HG02642 (cell line): Measurements from ENCODE around the gene TOMT.

Experiments
- ATAC-seq: cut with Tn5 transposase; IDR thresholded peaks from one replicate; pipeline ENCODE4 v1.9.1; 2021; ENCODE audit warnings: mild to moderate bottlenecking; ENCODE audit not compliant: unreplicated experiment, poor library complexity

The TOMT gene

DNA sequence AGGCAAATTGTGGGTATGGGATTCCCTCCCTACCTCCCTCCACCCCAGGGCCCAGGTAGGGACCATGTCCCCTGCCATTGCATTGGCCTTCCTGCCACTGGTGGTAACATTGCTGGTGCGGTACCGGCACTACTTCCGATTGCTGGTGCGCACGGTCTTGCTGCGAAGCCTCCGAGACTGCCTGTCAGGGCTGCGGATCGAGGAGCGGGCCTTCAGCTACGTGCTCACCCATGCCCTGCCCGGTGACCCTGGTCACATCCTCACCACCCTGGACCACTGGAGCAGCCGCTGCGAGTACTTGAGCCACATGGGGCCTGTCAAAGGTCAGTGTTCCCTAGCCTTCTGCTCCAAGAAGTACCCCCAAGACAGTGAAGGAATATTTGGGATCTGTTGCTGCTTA, at the start of gene TOMT:
Gene TOMT, plus strand, starts transcription at position 37 of the 400 bp plus-strand sequence. Its CDS starts 28 bp downstream, at position 65.
- no peak for ATAC-seq

- ATAC-seq, result no peak
These were observed 47.2 kb upstream of the TOMT start for GRCh38 chr11:72058416-72059034.

DNA sequence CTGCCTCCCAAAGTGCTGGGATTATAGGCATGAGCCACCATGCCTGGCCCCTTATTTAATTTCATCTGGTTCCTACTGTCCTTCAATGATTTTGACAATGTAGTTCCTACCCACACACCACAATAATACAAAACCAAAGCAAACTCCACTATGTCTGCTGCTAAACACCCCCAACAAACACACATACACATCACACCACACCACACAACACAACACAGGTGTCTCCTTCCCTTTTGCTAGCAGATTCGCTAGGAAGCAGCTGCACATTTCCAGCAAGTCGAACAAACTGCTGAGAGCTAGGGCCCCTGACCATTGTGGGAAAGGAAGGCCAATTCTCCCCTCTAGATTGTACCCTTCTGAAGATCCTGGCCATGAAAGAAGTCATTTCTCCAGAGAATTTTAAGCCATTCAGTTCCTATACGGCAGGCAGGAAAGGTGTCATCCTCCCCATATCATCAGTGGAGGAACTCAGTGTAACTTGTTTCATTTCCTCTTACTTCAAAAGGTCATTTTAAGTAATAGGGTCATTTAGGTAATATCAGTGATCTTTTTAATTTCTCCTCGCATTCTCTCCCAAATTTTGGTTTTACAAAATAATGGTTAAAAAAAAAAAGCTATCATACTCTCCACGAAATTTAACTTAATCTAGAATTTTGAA, 43.9 kb upstream of the TOMT start:
- ATAC-seq, result no peak

GRCh38 chr11:72066855-72067254, 38.9 kb upstream of the TOMT start:
- ATAC-seq, result no peak

- no peak for ATAC-seq
These were observed 38.5 kb upstream of the TOMT start for GRCh38 chr11:72067266-72067665.

DNA sequence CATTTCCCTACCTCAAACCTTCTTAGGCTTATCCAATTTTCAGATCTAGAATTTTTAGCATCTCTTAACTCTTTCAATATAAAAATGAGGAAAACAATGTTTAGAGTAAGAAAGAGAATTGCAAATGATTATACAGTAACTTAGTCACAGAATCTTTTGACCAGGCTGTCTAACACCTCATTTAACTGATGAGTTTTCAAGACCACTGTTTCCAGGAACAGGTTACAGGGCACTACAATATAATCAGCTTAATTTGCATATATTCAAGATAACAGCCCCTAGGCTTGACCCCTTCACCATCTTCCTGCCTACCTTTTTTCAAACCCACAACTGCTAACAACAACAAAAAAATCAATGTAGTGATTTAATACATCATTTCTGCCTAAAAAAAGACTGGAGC, 38.0 kb upstream of the TOMT start:
- no peak for ATAC-seq

DNA sequence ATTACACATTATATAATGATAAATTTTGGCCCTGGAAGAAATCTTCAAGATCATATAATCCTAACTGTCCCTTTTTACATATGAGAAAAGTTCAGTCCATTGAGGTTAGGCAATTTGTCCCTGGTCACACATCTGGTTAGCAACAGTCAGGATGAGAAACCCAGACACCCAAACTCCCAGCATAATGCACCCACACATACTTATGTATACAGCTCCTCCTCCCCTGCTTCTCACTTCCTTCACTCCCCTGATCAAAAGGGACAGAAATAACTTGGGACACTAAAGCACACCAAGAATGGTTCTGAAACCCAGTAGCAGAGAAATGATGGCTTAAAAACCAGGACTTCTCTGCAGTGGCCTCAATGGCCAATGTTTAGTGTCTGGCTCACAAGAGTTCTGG, 36.5 kb upstream of the TOMT start:
- ATAC-seq, result peak; percentile 33

GRCh38 chr11:72069787-72070251, 35.9 kb upstream of the TOMT start:
- peak; percentile 61 for ATAC-seq

DNA sequence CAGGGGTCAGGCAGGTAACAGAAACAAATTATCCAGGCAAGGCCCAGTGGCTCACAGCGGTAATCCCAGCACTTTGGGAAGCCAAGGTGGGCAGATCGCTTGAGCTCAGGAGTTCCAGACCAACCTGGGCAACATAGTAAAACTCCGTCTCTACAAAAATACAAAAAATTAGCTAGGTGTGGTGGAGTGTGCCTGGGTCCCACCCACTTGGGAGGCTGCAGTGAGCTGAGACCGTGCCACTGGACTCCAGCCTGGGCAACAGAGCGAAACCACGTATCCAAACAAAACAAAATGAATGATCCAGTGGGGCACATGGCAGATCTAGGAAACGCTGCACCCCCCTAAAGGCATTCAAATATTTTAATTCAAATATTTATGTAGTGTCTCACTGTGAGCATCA, 35.2 kb upstream of the TOMT start:
- no peak for ATAC-seq

DNA sequence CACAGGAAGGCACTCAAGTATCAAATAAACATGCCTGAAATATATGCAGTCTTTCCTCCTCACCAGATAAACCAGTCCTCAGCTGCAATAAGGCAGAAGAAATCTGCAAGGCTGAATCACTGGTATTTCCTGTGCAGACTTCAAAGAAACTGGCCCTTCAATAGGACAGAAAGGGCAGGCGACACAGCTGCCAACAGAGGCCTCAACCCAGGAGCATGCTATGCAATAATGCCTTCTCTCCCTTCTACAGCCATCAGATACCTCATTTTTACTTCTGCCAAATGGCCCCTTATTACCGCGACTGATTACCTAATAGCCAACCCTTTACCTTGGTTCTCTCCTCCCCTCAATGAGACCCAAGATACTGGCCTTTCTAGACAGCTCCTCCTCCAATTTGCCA, 33.4 kb upstream of the TOMT start:
- ATAC-seq, result no peak

DNA sequence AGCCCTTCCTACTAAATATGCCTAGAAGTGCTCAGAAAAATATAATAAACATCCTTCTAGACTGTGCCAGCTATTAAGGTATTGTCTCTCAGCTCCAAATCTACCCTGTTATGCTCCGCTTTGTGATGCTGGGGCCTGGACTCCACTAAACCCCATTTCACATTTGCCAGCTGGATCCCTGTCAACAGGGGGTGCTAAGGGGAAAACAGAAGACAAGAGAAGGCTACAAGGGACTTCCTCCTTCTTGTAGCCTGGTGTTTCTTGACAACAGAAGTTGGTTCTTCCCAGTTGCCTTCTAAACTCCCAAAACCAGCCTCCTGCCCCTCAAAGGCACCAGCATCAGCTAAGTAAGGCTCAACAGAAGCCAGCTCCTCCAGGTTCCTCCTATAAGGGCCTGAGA, 30.6 kb upstream of the TOMT start:
- ATAC-seq, result no peak

DNA sequence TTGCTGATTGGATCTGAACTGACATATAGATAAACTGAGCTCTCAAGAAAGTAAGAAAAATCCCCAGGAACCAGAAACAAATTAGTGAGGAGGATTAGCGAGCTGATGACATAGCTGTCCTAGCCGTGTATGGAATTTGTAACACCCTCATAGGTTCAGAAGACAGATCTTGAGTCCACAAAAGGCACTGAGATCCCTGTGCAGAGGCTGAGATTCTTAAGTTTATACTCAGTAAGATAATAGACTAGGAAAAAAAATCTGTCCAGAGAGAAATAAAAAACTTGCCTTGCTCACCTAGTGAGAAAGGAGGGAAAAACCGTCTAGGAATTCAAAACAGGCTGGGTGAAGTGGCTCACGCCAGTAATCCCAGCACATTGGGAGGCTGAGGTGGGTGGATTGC, 30.0 kb upstream of the TOMT start:
- no peak for ATAC-seq

GRCh38 chr11:72078477-72078876, 27.2 kb upstream of the TOMT start:
- ATAC-seq, result no peak

GRCh38 chr11:72079819-72080325, 25.9 kb upstream of the TOMT start:
- no peak for ATAC-seq

DNA sequence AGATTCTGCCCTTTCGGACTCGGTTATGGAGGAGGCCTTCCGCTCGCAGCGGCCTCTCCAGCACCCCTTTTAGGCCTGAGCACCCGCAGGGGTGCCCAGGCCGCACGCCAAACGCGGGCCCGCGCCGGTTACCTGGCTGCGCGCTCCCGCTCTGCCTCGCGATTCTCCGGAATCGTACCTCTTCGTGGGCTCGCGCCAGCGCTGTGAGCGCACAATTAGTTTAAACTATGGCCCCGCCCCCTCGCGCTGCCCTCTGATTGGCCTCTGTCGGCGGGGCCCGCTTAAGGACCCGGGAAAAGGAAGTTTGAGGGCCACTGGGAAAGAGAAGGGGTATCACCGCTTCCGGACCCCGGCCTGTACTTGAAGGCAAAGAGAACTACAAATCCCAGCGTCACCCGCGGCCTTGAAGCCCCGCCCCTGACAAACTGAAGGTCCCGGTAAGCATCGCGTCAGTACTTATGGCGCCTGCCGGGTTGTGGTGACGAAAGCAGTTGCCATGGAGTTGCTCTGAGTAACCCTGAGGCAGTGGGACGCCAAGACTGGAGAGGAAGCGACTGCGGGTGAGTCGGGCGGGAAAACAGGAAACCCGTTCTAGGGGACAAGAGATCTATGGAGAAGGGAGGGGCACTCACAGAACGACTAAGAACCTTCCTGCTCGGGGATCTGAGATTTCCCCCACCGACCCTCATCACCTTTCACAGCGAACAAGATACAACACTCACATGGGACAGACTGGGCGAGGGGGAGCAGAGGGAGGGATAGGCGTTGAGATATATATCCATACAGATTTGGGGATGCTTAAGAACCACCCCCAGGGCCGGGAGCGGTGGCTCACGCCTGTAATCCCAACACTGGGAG, 25.2 kb upstream of the TOMT start, which contains the start of the genes LRRC51 and NUMA1:
Gene LRRC51, plus strand, starts transcription at position 525 of the 858 bp plus-strand sequence. CDS start 8,234 bp downstream, outside the sequence.
Gene NUMA1, minus strand, starts transcription at position 217 of the 858 bp plus-strand sequence. CDS start 44,599 bp downstream, outside the sequence.
- peak; percentile 94 for ATAC-seq

GRCh38 chr11:72081184-72081644, 24.5 kb upstream of the TOMT start:
- ATAC-seq, result no peak

GRCh38 chr11:72081821-72082453, 23.8 kb upstream of the TOMT start:
- ATAC-seq, result no peak

- no peak for ATAC-seq
These were observed 22.3 kb upstream of the TOMT start for GRCh38 chr11:72083414-72083813.

GRCh38 chr11:72084076-72084475, 21.6 kb upstream of the TOMT start:
- ATAC-seq, result no peak

- ATAC-seq, result no peak
These were observed 20.8 kb upstream of the TOMT start for GRCh38 chr11:72084965-72085364.
